Liver (tissue), 9 donors: Measurements from ENCODE around the gene SGK1. TPM values are rescaled to one million over a fixed set of nuclear protein-coding genes. Genes with fewer than 3 reads are reported as not detected.
A peak's percentile ranks its signal among the peaks of the same experiment; 100 is the strongest.
"Not testable (repeated sequence)": the region's sequence is repeated elsewhere in the genome, so short reads cannot be mapped to it uniquely, and the experiment has no call there.

Source experiments
- DNase-seq: peaks from one replicate; pipeline ENCODE4 v3.0.0-alpha.2; 2017; ENCODE audit warnings: low spot score
- H3K27ac ChIP-seq, 2 donors: one replicate each; pipeline ENCODE4 v1.7.0; 2013; ENCODE audit warnings: inconsistent platforms in 2 of 2, low read length in 2 of 2, control low read depth in 1 of 2, low read depth in 1 of 2, mild to moderate bottlenecking in 1 of 2
- H3K27me3 ChIP-seq, 4 donors: one replicate each; pipeline versions ENCODE4 v1.6.1 to v1.7.0; 2013; ENCODE audit warnings: low read length in 3 of 4, inconsistent platforms in 1 of 4, mild to moderate bottlenecking in 1 of 4, moderate library complexity in 1 of 4; ENCODE audit not compliant: control insufficient read depth in 4 of 4, insufficient read depth in 4 of 4
- H3K36me3 ChIP-seq, 4 donors: one replicate each; pipeline versions ENCODE4 v1.6.1 to v1.7.0; 2013; ENCODE audit warnings: low read length in 3 of 4, mild to moderate bottlenecking in 3 of 4, low read depth in 1 of 4, moderate library complexity in 1 of 4; ENCODE audit not compliant: control insufficient read depth in 4 of 4, insufficient read depth in 3 of 4
- H3K4me1 ChIP-seq, 4 donors: one replicate each; pipeline versions ENCODE4 v1.6.1 to v1.7.0; 2013; ENCODE audit warnings: low read length in 3 of 4, mild to moderate bottlenecking in 3 of 4, moderate library complexity in 1 of 4; ENCODE audit not compliant: control insufficient read depth in 4 of 4, insufficient read depth in 4 of 4
- H3K4me3 ChIP-seq, 3 donors: one replicate each; pipeline versions ENCODE4 v1.6.1 to v1.7.0; 2013; ENCODE audit warnings: low read length in 3 of 3, control low read depth in 1 of 3, low read depth in 1 of 3, mild to moderate bottlenecking in 1 of 3
- H3K9ac ChIP-seq, 2 donors: one replicate each; pipeline ENCODE4 v1.7.0; 2013; ENCODE audit warnings: low read length in 2 of 2, mild to moderate bottlenecking in 2 of 2, moderate library complexity in 2 of 2, control low read depth in 1 of 2, low read depth in 1 of 2
- H3K9me3 ChIP-seq, 4 donors: one replicate each; pipeline versions ENCODE4 v1.6.1 to v1.7.0; 2013; ENCODE audit warnings: low read length in 3 of 4; ENCODE audit not compliant: control insufficient read depth in 4 of 4
- CTCF ChIP-seq: fragments of 150-350 bp; IDR thresholded peaks from 2 replicates; pipeline ENCODE4 v1.5.1; 2017; ENCODE audit warnings: improper control_type of control experiment, low read depth, low read length; ENCODE audit not compliant: missing input control
- FOXA1 ChIP-seq: IDR thresholded peaks from 2 replicates; pipeline ENCODE4 v1.6.1; 2016; ENCODE audit warnings: antibody characterized with exemption
- GABPA ChIP-seq, 2 donors: IDR thresholded peaks in 1 of 2; conservative IDR thresholded peaks in 1 of 2; 2 replicates each; pipeline ENCODE4 v1.6.1; 2016; ENCODE audit warnings: antibody characterized with exemption in 2 of 2, mild to moderate bottlenecking in 1 of 2, moderate library complexity in 1 of 2
- HNF4G ChIP-seq: IDR thresholded peaks from 2 replicates; pipeline ENCODE4 v1.6.1; 2016; ENCODE audit warnings: antibody characterized with exemption
- JUND ChIP-seq, 2 donors: IDR thresholded peaks; 2 replicates each; pipeline ENCODE4 v1.6.1; 2016; ENCODE audit warnings: antibody characterized with exemption in 2 of 2
- MAX ChIP-seq: IDR thresholded peaks from 2 replicates; pipeline ENCODE4 v1.6.1; 2016; ENCODE audit warnings: antibody characterized with exemption
- NR2F2 ChIP-seq: IDR thresholded peaks from 2 replicates; pipeline ENCODE4 v1.6.1; 2016; ENCODE audit warnings: antibody characterized with exemption
- RAD21 ChIP-seq, 2 donors: IDR thresholded peaks; 2 replicates each; pipeline ENCODE4 v1.6.1; 2016; ENCODE audit warnings: antibody characterized with exemption in 2 of 2, mild to moderate bottlenecking in 2 of 2
- SP1 ChIP-seq: IDR thresholded peaks from 2 replicates; pipeline ENCODE4 v1.6.1; 2018; ENCODE audit warnings: antibody characterized with exemption, mild to moderate bottlenecking
- ZBTB33 ChIP-seq: IDR thresholded peaks from 2 replicates; pipeline ENCODE4 v1.6.1; 2016; ENCODE audit warnings: antibody characterized with exemption
- WGBS: extraction: QIAGEN DNeasy Blood & Tissue Kit; methylation state at CpG from one replicate; pipeline ENCODE4 v1.1.7; 2013; 5-methylcytosine and 5-hydroxymethylcytosine counted together
- polyA plus RNA-seq, 2 donors: library from polyadenylated mRNA; stranded (reverse) in 1 of 2; unstranded in 1 of 2; fragments of 200-250 nt in 1 of 2; fragments of >200 nt in 1 of 2; fragmentation: Nextera tagmentation in 1 of 2; extraction: Ambion mirVana in 1 of 2; gene quantifications; one replicate each; pipeline versions ENCODE4 v1.2.1 to v1.2.3, GENCODE V29; 2013 to 2015
- total RNA-seq, 2 donors: library from RNA; depleted of rRNA; stranded (reverse); fragments of >200 nt; gene quantifications; one replicate each; pipeline ENCODE4 v1.2.3, GENCODE V29; 2014
- donor health status: healthy.
- donor health status: healthy.
- donor health status: healthy.
- donor health status: healthy.
- donor health status: healthy.

The SGK1 gene
- total and polyA plus RNA-seq, 4 donors: 28.0 to 113 (median 35.4) TPM

GRCh38 chr6:134281388-134281787 lies 36.5 kb downstream of the SGK1 start:
- TF ChIP-seq FOXA1 (no peak), JUND (IDR thresholded peaks at IDR 0.05) (no peak), RAD21 (IDR thresholded peaks at IDR 0.05) (no peak), ZBTB33 (no peak), MAX (no peak), GABPA (IDR thresholded peaks at IDR 0.05 in 1 of 2, conservative IDR thresholded peaks at IDR 0.05 in 1 of 2) (no peak)
- no peaks in the 10 kb centered on the region for H3K27me3 ChIP-seq
- H3K9ac ChIP-seq: no peak overlapping the region
- H3K27ac ChIP-seq: no peak overlapping the region
- no peak overlapping the region for H3K4me3 ChIP-seq
- WGBS: 97% methylated on average over 6 of the region's 6 CpGs
- no peak for DNase-seq
- H3K4me1 ChIP-seq: no peaks in the 10 kb centered on the region
- H3K36me3 ChIP-seq: no peaks in the 10 kb centered on the region
- H3K9me3 ChIP-seq: no peaks in the 10 kb centered on the region

- Histone ChIP-seq H3K36me3 (no peaks in the 10 kb centered on the region), H3K9ac (no peak overlapping the region), H3K27me3 (no peaks in the 10 kb centered on the region), H3K9me3 (no peaks in the 10 kb centered on the region), H3K27ac (no peak overlapping the region), H3K4me1 (peaks cover 0 to 2% (median 0%) of the 10 kb centered on the region in 4 donors), H3K4me3 (no peak overlapping the region)
- TF ChIP-seq NR2F2 (peak; percentile 14), ZBTB33 (no peak)
- DNase-seq: no peak
- WGBS: 86% methylated on average over 6 of the region's 6 CpGs
Observed at GRCh38 chr6:134278000-134278399, 39.9 kb downstream of the SGK1 start.

GRCh38 chr6:134276891-134277377 lies 41.0 kb downstream of the SGK1 start:
- H3K27ac ChIP-seq: not testable (repeated sequence)

GRCh38 chr6:134272374-134272773 lies 45.5 kb downstream of the SGK1 start:
- H3K9ac ChIP-seq: no peak overlapping the region
- no peak overlapping the region for H3K27ac ChIP-seq
- 74% methylated on average over 5 of the region's 5 CpGs for WGBS
- no peak for DNase-seq
- H3K4me3 ChIP-seq: no peak overlapping the region
- H3K36me3 ChIP-seq: no peaks in the 10 kb centered on the region
- TF ChIP-seq SP1 (no peak), RAD21 (IDR thresholded peaks at IDR 0.05) (no peak), CTCF (no peak), FOXA1 (no peak), HNF4G (no peak)
- no peaks in the 10 kb centered on the region for H3K9me3 ChIP-seq
- H3K27me3 ChIP-seq: no peaks in the 10 kb centered on the region
- peaks cover 0 to 2% (median 0%) of the 10 kb centered on the region in 4 donors for H3K4me1 ChIP-seq

More at GRCh38 chr6:134276891-134277377, 41.0 kb downstream of the SGK1 start:
- not testable (repeated sequence) for DNase-seq, H3K9me3 ChIP-seq, H3K36me3 ChIP-seq, H3K4me1 ChIP-seq, H3K27me3 ChIP-seq, H3K4me3 ChIP-seq, H3K9ac ChIP-seq
- 79% methylated on average over 4 of the region's 4 CpGs for WGBS
